ENCODE results near the gene NGLY1. TPM values are rescaled to one million over a fixed set of nuclear protein-coding genes. Genes with fewer than 3 reads are reported as not detected.

The NGLY1 gene
- total RNA-seq, 2 donors from 2014 or later, result 71.3 to 76.7 TPM

DNA sequence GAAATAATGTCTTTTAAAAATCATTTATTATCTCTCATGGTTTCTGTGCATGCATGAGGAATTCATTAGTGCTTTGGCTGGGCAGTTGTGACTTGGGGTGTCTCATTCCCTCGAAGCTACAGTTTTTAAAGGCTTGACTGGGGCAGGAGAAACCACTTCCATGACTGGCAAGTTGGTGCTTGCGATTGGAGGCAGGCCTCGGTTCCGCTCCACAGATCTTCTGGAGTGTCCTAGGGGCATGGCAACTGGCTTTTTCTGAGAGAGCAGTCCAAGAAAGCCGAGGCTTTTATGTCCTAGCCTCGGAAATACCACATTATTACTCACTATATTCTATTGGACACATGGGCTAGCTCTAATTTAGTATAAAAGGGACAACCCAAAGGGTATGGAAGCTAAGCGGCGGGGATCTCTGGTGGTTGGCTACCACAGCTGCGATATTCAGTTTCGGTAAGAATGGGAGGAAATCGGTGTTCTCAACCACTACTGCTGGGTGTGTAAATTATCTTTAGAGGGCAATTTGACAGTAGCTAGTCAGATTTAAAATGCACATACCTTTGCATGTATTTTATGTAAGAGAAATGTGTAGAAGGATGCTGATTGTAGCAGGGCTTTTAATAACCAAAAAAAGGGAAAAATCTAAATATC is 69.8 kb downstream of the NGLY1 start:
- DNase-seq (ENCODE audit: low spot score), result no peak
- Mint-ChIP-seq H3K4me3 (no peak overlapping the region), H3K4me1 (ENCODE audit: low read depth in 2 of 2) (peaks cover 0 to 3% of the 10 kb centered on the region in 2 donors), H3K27me3 (peaks cover 2 to 7% of the 10 kb centered on the region in 2 donors), H3K9me3 (no peaks in the 10 kb centered on the region), H3K27ac (no peak overlapping the region), H3K36me3 (peaks cover 5% of the 10 kb centered on the region)
- ATAC-seq, result no peak

DNA sequence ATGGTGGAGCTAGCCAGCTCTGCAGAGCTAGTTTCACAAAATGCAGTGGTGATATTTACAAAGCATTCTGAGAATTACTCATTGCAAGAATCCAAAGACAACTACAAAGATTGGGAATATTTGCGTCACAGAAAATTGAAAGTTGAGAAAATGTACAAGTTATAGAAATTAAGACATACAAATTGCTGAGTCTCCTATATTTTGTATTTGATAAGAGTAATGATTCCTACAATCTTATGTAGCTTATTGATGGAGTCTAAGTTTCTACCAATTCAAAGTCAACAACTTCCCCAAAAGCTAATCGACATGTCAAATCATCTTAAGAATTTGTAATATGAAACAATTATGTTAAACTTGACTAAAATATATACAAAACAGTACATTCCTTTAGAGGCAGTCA is 72.2 kb downstream of the NGLY1 start:
- no peak overlapping the region for H3K4me3 Mint-ChIP-seq
- DNase-seq (ENCODE audit: low spot score) (no peak), ATAC-seq (no peak)
- H3K27ac Mint-ChIP-seq, result no peak overlapping the region
- H3K9me3 Mint-ChIP-seq, result no peaks in the 10 kb centered on the region
- peaks cover 0 to 3% of the 10 kb centered on the region in 2 donors for H3K4me1 Mint-ChIP-seq (ENCODE audit: low read depth in 2 of 2)
- no peaks in the 10 kb centered on the region for H3K36me3 Mint-ChIP-seq
- H3K27me3 Mint-ChIP-seq, result peaks cover 2 to 14% of the 10 kb centered on the region in 2 donors

DNA sequence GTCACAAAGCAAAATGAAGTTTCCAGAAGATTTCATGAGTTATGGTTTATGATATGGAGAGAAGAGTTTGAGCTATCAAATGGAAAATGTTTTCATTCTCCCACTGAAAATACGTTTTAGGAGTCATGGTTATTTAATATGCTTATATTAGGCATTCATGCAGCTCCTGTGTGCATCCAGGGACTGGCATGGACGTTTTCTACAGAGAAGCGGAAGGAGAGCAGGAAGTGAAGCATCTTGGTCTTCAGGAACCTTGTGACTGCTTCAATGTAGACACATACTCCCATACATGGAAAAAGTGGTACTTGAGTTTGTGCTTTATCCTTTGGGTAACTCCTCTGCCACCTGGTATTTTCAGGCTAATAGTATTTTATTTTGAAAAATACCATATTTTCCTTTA is 75.2 kb downstream of the NGLY1 start:
- DNase-seq (ENCODE audit: low spot score) (no peak), ATAC-seq (no peak)
- peaks cover 7 to 20% of the 10 kb centered on the region in 2 donors for H3K27me3 Mint-ChIP-seq
- H3K9me3 Mint-ChIP-seq, result no peaks in the 10 kb centered on the region
- no peak overlapping the region for H3K4me3 Mint-ChIP-seq
- no peaks in the 10 kb centered on the region for H3K4me1 Mint-ChIP-seq (ENCODE audit: low read depth in 2 of 2)
- no peaks in the 10 kb centered on the region for H3K36me3 Mint-ChIP-seq
- H3K27ac Mint-ChIP-seq, result no peak overlapping the region

DNA sequence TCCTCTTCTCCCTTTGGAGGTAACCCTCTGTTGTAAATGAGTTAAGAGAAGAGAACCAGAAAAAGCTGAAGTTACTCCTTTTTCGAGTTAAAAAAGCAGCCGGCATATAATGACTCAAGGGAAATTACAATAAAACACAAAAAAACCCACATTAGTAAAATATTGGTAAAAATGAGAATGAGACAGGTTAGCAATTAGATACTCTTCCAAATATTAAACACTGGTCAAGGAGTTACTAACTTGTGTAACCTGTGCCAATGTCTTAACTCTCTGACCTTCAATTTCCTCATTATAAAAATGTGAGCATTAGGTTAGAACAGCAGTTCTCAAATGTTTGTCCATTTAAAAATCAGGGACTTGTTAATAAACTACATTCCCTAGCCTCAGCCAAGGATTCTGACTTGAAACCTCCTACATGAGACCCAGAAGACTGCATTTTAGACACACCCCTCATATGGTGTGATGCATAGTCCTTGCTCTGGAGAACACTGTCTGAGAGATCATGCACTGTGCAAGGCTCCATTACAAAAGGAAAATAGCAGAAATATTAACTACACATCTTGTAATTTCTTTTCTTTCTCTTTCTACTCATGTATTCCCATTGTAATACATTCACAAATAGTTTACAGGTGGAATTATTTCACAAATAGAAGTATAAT is 75.8 kb downstream of the NGLY1 start:
- no peaks in the 10 kb centered on the region for H3K36me3 Mint-ChIP-seq
- no peak overlapping the region for H3K4me3 Mint-ChIP-seq
- ATAC-seq, result no peak
- H3K27me3 Mint-ChIP-seq, result peaks cover 11 to 27% of the 10 kb centered on the region in 2 donors
- no peaks in the 10 kb centered on the region for H3K4me1 Mint-ChIP-seq (ENCODE audit: low read depth in 2 of 2)
- no peak for DNase-seq (ENCODE audit: low spot score)
- no peaks in the 10 kb centered on the region for H3K9me3 Mint-ChIP-seq
- no peak overlapping the region for H3K27ac Mint-ChIP-seq

DNA sequence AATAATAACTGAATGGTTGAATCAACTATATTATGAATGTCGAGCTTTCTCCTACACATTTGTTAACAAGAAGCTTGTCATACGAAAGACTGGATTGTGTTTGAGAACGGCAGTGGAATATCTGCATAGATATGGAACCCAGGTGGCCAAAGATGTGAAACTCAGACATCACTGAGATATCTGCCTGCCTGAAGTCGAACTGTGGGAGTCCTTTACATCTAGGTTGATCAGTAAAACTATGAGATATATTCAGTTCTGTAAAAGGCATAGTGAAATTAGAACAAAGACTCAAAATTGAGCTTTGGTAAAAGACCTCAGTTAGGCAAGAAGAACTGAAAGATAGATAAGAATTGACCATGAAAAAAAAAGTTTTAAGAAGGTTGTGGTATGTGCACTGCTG is 77.0 kb downstream of the NGLY1 start:
- Mint-ChIP-seq H3K27me3 (peaks cover 14 to 28% of the 10 kb centered on the region in 2 donors), H3K27ac (no peak overlapping the region), H3K4me1 (ENCODE audit: low read depth in 2 of 2) (no peaks in the 10 kb centered on the region), H3K4me3 (no peak overlapping the region), H3K9me3 (no peaks in the 10 kb centered on the region), H3K36me3 (no peaks in the 10 kb centered on the region)
- DNase-seq (ENCODE audit: low spot score) (no peak), ATAC-seq (no peak)

DNA sequence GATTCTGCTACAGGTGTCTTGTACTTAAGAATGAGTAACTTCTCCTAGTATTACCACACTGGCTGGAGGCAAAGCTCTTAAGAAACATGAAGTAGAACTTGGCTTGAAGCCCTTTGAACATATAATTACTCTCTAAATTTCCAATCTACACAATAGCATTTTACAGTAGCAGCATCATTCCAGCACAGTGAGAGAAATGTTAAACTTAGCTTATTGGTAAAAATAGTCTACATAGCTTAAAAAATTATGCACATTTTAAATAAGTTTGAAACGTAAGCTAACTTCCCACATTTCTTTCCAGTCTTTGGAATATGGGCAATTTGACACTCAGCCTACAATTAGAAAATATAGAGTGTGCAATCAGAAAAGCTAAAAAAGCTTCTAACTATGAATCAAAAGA is 85.7 kb downstream of the NGLY1 start:
- Mint-ChIP-seq H3K9me3 (no peaks in the 10 kb centered on the region), H3K4me1 (ENCODE audit: low read depth in 2 of 2) (no peaks in the 10 kb centered on the region), H3K4me3 (no peak overlapping the region), H3K36me3 (no peaks in the 10 kb centered on the region), H3K27ac (no peak overlapping the region), H3K27me3 (peaks cover 7 to 22% of the 10 kb centered on the region in 2 donors)
- ATAC-seq (no peak), DNase-seq (ENCODE audit: low spot score) (no peak)

DNA sequence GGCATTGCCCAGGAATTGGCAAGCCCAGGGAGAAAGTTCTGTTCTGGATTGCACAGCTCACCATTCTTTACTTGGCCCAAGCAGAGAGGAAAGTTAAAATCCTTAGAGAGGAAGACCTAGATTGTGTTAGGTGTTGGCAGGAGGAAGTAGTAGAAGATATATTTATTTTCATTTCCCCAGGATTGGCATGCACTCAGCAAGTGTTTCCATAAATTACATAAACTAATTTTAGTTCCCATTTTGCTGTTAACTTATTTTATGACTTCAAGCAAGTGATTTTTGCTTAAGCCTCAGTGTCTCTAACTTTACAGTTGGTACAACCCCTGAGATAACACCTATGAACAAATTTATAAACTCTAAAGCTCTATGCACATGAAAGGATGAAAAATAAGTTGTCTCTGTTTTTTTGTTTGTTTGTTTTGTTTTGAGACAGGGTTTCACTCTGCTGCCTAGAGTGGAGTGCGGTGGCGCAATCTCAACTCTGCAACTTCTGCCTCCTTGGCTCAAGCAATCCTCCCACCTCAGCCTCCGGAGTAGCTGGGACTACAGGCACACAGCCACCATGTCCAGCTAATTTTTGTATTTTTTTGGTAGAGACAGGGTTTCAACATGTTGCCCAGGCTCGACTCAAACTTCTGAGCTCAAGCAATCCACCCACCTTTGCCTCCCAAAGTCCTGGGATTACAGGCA is 87.4 kb downstream of the NGLY1 start:
- H3K27ac Mint-ChIP-seq, result peak overlapping the region in 1 of 2 donors; percentile 16
- no peaks in the 10 kb centered on the region for H3K36me3 Mint-ChIP-seq
- ATAC-seq, result no peak
- H3K9me3 Mint-ChIP-seq, result no peaks in the 10 kb centered on the region
- no peak for DNase-seq (ENCODE audit: low spot score)
- peaks cover 7 to 20% of the 10 kb centered on the region in 2 donors for H3K27me3 Mint-ChIP-seq
- H3K4me1 Mint-ChIP-seq (ENCODE audit: low read depth in 2 of 2), result no peaks in the 10 kb centered on the region
- H3K4me3 Mint-ChIP-seq, result no peak overlapping the region

DNA sequence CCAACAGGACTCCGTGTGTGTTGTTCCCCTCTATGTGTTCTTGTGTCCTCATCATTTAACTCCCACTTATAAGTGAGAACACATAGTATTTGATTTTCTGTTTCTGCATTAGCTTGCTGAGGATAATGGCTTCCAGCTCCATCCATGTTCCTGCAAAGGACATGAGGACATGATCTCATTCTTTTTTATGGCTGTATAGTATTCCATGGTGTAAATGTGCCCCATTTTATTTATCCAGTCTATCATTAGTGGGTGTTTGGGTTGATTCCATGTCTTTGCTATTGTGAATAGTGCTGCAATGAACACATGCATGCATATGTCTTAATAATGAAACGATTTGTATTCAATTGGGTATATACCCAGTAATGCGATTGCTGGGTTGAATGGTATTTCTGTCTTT is 90.0 kb downstream of the NGLY1 start:
- ATAC-seq, result no peak
- Mint-ChIP-seq H3K4me1 (ENCODE audit: low read depth in 2 of 2) (no peaks in the 10 kb centered on the region), H3K4me3 (no peak overlapping the region), H3K27me3 (peaks cover 18 to 32% of the 10 kb centered on the region in 2 donors), H3K27ac (no peak overlapping the region), H3K9me3 (no peaks in the 10 kb centered on the region), H3K36me3 (no peaks in the 10 kb centered on the region)
- no peak for DNase-seq (ENCODE audit: low spot score)

DNA sequence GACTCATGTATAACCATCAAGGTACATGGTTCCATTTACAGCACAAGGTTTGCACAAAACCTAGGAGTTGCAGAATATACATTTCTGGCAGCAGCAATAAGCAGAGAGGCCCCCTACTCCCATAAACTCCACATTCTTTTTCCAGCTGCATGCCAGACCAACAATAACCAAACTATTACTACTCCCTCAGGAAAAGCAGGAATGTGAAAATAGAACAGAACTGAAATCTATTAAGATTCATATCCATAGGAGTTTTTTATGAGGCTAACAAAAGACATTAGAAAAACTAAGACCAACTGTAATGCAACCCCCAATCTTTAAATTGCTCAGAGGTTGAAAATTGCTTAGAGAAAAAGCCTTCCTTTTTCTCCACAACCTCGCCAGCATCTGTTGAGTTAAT is 90.9 kb downstream of the NGLY1 start:
- DNase-seq (ENCODE audit: low spot score) (no peak), ATAC-seq (no peak)
- Mint-ChIP-seq H3K4me1 (ENCODE audit: low read depth in 2 of 2) (no peaks in the 10 kb centered on the region), H3K27me3 (peaks cover 18 to 36% of the 10 kb centered on the region in 2 donors), H3K27ac (no peak overlapping the region), H3K36me3 (no peaks in the 10 kb centered on the region), H3K4me3 (no peak overlapping the region), H3K9me3 (no peaks in the 10 kb centered on the region)

DNA sequence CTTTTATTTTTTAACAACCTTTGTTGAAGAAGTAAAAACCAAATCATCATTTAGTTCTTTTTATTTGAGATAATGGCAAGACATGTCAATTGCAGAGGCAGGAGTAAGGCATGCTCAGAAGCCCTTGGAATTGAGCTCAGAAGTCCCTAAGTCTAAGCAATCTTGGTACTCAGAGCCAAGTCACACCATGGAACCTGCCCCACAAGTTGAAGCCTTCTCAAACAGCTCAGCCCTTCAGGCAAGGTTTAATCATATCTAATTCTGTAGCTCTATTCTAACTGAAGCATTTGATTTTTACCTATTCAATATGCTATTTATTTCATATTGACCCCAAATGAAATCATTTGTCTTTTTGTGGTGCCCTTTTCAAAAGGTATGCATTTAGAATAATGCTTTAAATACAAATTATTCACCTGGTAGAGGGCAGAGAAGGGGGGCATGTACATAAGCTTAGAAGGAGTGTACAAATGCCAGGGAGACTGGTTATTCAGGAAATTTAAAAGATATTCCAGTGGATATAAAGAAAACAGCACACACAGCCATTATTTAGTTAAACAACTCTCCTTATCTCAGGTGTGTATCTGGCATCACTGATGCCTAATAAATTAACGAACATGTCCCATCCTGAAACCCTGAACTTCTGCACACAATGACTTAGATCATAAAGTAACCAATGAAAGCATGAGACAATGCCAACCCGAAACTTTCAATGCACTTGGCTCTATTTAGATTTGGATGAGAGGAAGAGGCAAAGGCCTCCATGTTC is 92.3 kb downstream of the NGLY1 start:
- peaks cover 18 to 30% of the 10 kb centered on the region in 2 donors for H3K27me3 Mint-ChIP-seq
- DNase-seq (ENCODE audit: low spot score) (no peak), ATAC-seq (no peak)
- no peak overlapping the region for H3K27ac Mint-ChIP-seq
- no peaks in the 10 kb centered on the region for H3K9me3 Mint-ChIP-seq
- no peaks in the 10 kb centered on the region for H3K36me3 Mint-ChIP-seq
- H3K4me3 Mint-ChIP-seq, result no peak overlapping the region
- no peaks in the 10 kb centered on the region for H3K4me1 Mint-ChIP-seq (ENCODE audit: low read depth in 2 of 2)

DNA sequence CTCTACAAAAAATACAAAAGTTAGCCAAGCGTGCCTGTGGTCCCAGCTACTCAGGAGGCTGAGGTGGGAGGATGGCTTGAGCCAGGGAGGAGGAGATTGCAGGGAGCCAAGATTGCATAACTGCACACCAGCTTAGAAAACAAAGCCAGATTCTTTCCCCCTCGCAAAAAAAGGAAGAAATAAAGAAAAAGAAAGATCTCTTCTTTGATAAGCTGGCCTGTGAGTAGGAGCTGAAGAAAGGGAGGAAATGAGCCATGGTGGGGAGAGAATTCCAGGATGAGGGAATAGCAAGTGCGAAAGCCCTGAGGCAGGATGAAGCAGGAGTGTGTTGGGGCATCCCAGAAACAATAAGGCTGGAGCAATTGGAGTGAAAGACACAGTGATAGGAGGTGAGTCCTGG is 94.0 kb downstream of the NGLY1 start:
- H3K9me3 Mint-ChIP-seq, result no peaks in the 10 kb centered on the region
- DNase-seq (ENCODE audit: low spot score), result no peak
- no peaks in the 10 kb centered on the region for H3K4me1 Mint-ChIP-seq (ENCODE audit: low read depth in 2 of 2)
- no peak for ATAC-seq
- H3K27ac Mint-ChIP-seq, result no peak overlapping the region
- H3K27me3 Mint-ChIP-seq, result peaks cover 18 to 30% of the 10 kb centered on the region in 2 donors
- H3K4me3 Mint-ChIP-seq, result no peak overlapping the region
- H3K36me3 Mint-ChIP-seq, result no peaks in the 10 kb centered on the region

DNA sequence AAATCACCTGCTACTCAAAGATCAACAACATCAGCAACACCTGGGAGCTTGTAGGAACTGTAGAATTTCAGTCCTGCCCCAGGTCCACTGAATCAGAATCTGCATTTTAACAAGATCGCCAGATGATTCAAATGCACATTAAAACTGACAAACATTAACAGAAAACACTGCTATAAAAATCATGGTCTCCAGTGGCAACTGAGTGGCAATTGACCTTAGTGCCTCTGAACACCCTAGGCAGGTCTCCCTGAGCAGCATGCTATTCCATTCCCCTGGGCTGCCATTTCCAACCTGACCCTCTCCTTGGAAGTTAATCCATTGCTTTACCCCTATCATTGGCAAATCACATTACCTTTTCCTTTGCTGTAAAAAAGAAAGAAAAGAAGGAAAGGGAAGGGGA is 95.5 kb downstream of the NGLY1 start:
- Mint-ChIP-seq H3K4me1 (ENCODE audit: low read depth in 2 of 2) (no peaks in the 10 kb centered on the region), H3K9me3 (no peaks in the 10 kb centered on the region), H3K27me3 (peaks cover 15 to 30% of the 10 kb centered on the region in 2 donors), H3K4me3 (no peak overlapping the region), H3K27ac (no peak overlapping the region), H3K36me3 (no peaks in the 10 kb centered on the region)
- ATAC-seq (no peak), DNase-seq (ENCODE audit: low spot score) (no peak)

DNA sequence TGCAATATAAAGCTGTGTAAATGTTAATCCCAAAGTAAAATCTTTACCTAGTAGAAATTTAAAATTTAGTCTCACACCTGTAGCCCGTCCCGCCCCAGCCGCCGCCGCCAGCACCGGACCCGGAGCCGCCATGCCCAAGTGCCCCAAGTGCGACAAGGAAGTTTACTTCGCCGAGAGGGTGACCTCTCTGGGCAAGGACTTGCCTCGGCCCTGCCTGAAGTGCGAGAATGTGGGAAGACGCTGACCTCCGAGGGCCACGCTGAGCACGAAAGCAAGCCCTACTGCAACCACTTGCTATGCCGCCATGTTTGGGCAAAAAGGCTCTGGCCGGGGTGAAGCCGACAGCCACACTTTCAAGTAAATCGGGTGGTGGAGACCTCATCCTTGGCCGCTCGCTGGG is 96.5 kb downstream of the NGLY1 start:
- no peak for DNase-seq (ENCODE audit: low spot score)
- Mint-ChIP-seq H3K27ac (no peak overlapping the region), H3K4me1 (ENCODE audit: low read depth in 2 of 2) (no peaks in the 10 kb centered on the region), H3K27me3 (peaks cover 15 to 29% of the 10 kb centered on the region in 2 donors), H3K9me3 (no peaks in the 10 kb centered on the region), H3K36me3 (no peaks in the 10 kb centered on the region), H3K4me3 (no peak overlapping the region)
- no peak for ATAC-seq

DNA sequence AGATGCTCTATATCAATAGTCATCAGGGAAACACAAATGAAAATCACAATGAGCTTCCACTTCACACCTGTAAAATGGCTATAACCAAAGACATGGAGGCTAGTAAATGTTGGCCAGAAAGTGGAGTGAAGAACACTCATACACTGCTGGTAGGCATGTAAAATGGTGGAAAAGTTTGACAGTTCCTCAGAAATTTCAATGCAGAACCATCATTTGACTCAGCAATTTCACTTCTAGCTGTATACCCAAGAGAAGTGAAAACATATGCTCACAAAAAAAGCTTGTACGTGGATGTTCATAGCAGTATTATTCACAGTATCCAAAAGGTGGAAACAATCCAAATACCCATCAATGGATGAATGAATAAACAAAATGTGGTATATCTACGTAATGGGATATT is 99.4 kb downstream of the NGLY1 start:
- H3K4me1 Mint-ChIP-seq (ENCODE audit: low read depth in 2 of 2), result no peaks in the 10 kb centered on the region
- no peaks in the 10 kb centered on the region for H3K9me3 Mint-ChIP-seq
- H3K36me3 Mint-ChIP-seq, result no peaks in the 10 kb centered on the region
- no peak overlapping the region for H3K4me3 Mint-ChIP-seq
- H3K27me3 Mint-ChIP-seq, result peaks cover 7 to 16% of the 10 kb centered on the region in 2 donors
- no peak for ATAC-seq
- H3K27ac Mint-ChIP-seq, result no peak overlapping the region
- no peak for DNase-seq (ENCODE audit: low spot score)

Data from natural killer cell treated with Interleukin-12 subunit alpha and Interleukin-12 subunit beta and Interleukin-15 and Interleukin-18, amount 100 ng/mL, for 72 hours (primary cell).